HG03103 (cell line): ENCODE results near the gene PLD5.
"Not testable (repeated sequence)": the region's sequence is repeated elsewhere in the genome, so short reads cannot be mapped to it uniquely, and the experiment has no call there.

ENCODE experiments used
- ATAC-seq: cut with Tn5 transposase; IDR thresholded peaks from one replicate; pipeline ENCODE4 v1.9.1; 2021; ENCODE audit warnings: low read depth; ENCODE audit not compliant: unreplicated experiment

PLD5 gene

DNA sequence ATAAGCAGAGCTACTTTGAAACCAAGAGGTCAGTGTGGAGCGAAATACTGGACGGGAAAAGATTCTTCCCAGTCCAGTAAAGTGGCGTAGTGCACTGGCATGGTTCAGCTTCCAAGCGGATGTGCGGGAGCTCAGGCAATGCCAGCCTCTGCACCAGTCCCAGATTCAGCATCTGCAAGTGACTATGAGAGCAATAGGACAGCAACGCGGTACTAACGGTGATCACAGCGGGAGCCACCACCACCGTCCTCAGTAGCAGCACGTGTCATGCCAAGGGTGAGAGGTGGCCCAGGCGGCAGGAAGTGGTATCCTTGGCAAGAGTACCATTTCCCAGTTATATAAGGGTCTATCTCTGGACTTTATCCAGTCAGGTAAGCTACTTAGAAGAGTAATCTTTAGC lies 17.8 kb downstream of the PLD5 start:
- no peak for ATAC-seq

DNA sequence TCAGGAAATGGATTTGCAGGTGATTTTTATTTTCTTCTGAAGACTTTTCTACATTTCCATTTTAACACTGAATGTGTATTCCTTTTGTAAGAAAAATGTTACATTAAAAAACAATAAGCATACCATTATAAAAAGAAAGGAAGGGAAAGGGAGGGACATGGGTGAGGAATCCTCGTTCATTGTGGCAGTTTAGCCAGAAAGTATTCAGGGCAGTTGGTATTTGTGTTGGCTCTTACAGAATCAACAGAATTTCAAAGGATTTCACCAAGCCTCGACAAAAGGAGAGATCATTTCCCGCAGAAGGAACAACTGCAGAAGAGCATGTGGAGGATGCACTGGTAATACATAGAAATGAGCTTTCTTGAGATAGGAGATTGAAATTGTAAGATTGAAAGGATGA lies 35.0 kb downstream of the PLD5 start:
- ATAC-seq: no peak

DNA sequence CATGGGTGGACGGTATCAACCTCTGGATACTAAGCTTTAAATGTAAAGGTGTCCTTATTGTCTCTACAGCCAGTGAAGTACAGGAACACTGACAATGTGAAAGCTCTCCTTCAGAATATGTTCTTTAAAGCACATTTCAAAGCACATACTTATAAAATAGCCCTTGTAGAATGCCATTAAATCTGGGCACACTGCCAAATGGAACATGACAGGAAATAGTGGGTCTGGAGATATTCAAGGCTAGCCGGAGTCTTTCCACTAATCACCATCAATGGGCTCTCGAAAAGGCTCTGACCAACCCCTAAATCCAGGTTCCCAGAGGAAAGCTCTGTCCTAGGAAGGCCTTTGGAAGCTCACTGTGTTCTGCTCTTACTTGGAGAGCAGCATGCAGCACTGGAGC lies 46.6 kb downstream of the PLD5 start:
- no peak for ATAC-seq

DNA sequence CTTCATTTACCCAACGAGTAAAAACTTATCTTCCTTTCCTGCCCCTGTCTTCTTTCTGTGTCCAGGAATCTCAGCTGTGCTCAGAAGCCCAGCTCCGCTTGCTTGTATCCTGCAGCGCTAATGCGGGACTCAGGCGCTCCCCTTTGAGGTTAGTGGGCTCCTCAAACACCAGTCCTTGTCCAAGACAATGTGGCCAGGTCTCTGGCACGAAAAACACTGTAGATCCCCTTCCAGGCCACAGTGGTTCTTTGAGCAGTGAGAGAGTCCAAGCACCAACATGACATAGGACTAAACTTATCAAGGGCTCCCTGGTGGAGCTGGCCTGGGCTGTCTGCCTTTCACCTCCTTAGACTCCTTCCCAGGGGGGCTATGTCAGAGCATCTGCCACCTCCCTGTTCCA lies 53.7 kb downstream of the PLD5 start:
- ATAC-seq: no peak

DNA sequence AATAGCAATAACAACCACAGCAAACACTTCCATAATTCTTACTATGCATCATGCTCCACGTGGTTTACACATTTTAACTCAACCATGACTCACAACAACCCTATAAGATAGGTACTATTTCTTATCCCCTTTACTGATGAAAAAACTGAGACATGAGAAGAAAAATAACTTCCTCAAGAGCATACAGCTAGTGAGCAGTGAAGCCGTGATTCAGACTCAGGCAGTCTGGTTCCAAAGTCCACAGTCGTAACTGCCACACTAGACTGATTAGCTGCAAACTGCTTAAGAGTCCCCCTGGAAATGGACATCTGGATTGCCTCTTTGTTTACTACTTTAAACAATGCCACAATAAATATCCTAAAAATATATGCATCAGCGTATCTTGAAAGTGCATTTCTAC lies 55.7 kb downstream of the PLD5 start:
- no peak for ATAC-seq

DNA sequence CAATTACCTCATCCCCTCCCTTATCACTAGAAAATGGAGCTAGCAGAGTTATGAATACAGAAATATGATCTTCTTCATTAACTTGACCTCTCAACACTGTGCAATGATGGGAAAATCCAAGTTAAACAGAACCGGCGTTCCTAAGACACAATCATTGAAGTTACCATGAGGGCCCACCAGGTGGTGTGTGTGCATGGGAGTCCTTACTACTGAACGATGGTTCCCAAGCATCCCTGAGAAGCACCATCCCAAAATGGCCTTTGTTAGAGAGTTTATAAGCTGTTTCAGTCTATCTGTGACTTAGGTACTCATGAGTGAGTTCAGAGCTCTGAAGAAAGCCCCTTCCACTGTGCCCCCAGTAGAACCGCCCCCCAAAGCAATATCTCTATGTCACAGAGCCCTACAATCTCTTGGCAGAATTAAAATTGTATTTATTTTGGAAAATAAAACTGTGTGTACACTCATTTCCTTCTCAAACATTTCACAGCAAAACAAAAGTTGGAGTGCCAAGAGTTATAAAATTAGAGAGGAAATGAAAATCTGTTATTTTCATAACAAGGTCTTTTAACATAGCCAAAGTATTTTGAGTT lies 56.8 kb downstream of the PLD5 start:
- ATAC-seq: peak; percentile 83

DNA sequence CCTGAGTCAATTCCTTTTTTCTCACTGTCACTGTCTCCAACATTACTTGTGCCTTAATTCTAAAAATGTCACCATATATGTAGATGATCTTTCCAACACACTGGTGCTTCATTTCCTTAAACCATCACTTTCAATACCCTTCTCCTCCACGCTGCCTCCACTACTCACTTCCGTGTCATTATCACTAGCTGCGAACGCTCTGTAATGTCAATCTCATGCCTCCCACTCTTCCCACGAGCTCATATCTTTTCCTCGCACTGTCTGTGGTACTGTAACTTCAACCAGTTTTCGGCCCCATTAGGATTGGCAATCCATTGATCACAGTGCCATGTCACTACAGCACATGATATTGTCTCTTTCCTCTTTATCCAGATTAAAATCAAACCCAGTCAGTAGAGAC lies 61.6 kb downstream of the PLD5 start:
- no peak for ATAC-seq

DNA sequence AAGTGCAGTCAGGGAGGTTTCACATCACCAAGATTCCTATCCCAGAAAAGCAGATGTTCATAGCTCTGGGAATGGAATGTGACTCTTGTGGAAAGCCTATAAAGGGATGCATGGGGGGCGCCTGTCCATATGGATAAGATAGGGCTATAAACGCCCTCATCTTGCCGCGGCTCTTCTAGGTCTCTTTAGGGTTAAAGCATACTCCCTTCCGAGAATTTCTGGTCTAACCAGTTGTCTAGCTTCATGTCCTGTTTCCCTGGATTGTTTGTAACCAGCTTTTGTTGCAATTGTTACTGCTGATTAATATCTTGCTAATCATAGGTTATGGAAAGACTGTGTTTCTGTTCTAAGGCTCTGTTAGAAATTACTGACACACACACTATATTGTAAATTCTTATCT lies 64.8 kb downstream of the PLD5 start:
- ATAC-seq: not testable (repeated sequence)

DNA sequence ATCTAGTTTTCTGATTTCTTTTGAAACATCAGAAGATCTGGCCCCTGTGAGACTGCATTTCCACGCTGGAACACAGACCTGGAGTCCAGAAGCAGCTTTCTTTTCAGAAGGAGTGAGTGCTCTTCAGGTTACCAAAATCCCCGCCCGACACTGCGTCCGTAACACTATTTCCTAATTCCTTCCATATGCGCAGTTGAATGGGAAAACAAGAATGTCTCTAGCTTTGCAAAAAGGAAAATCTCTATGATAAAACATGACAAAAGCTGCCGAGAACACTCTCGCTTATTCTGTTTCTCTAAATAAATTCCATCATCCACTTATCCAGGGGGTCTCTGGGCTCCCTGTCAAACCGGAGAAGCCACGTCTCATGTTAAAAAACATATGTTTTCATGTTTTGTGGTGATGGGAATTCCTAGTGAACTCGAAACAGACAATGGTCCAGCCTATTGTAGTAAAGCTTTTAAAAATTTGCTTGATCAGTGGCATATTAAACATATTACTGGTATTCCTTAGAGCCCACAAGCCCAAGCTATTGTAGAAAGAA lies 67.7 kb downstream of the PLD5 start:
- no peak for ATAC-seq

DNA sequence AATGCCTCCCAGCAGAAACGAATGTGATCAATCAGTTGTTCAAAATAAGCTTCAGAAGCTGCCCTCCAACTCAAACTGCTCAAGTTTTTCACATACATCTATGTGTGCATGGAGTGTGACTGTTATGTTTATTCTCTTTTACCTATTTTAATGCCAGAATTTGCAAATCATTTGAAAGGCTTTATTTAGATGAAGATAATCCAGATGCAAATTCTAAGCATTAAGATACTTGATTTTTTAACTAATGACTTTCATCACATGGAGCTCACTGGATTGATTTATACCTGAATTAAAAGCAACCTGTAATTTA lies 69.5 kb downstream of the PLD5 start:
- ATAC-seq: no peak

DNA sequence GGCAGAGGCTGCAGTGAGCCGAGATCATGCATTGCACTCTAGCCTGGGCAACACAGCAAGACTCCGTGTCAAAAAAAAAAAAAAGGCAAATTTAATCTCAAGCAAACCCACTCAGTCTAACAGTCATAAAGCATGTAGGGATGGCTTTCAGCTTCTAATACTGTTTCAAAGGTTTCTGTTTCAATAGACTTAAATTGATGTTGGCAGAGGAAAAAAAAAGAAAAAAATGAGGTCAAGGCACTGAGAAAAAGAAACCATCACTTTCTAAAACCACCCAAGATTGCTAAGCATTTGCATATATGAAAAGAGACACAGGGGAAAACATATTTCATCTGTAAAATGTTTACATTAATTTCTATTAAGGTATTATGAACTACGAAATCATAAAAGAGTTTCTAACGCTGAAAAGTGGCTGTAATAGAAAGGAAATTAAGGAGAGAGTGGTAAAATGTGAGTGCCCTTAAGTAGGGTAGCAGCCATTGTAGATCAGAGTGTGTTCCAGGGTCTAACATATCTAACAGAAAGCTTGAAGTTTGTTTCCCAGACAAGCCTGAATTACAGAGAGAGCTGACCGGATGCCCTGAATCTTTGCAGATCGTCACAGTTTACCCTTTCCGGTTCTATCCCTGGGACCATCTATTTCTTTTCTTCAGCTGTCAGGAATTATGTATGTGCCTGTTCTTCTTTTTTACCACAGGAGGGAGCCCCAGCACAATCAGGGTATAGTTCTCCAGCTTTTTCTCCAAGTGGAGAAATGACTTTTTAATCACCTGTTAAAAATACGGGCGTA lies 70.0 kb downstream of the PLD5 start:
- no peak for ATAC-seq

DNA sequence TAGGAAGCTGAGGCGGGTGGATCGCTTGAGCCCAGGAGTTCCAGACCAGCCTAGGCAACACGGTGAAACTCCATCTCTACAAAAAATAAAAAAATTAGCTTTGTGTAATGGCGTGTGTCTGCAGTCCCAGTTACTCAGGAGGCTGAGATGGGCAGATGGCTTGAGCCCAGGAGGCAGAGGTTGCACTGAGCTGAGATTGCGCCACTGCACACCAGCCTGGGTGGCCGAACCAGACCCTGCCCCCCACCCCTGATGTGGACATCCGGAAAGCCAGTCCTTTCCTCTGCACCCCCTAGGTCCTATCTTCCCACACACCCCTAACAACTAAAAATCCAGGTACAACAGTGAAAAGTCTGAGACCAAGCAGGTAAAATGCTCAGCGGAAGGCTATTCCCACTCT lies 71.9 kb downstream of the PLD5 start:
- ATAC-seq: no peak

DNA sequence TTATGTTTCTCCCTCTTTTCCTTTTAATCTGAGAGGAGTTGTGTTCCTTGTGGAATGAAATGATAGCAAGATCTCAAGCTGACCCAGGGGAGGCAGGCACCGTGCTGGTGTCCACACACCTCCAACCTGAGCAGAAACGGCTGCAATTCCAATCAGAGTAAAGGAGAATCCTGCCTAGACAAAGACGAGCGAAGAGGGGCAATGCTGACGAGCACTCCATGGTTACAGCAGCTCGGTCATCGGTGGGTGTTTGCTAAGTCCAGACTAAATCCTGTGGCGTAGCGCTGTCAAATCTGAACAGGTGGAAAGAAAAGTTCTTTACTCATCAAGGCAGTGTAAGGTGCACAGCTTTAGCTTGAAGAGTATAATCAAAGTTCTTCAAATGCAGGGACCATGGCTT lies 74.8 kb downstream of the PLD5 start:
- no peak for ATAC-seq

DNA sequence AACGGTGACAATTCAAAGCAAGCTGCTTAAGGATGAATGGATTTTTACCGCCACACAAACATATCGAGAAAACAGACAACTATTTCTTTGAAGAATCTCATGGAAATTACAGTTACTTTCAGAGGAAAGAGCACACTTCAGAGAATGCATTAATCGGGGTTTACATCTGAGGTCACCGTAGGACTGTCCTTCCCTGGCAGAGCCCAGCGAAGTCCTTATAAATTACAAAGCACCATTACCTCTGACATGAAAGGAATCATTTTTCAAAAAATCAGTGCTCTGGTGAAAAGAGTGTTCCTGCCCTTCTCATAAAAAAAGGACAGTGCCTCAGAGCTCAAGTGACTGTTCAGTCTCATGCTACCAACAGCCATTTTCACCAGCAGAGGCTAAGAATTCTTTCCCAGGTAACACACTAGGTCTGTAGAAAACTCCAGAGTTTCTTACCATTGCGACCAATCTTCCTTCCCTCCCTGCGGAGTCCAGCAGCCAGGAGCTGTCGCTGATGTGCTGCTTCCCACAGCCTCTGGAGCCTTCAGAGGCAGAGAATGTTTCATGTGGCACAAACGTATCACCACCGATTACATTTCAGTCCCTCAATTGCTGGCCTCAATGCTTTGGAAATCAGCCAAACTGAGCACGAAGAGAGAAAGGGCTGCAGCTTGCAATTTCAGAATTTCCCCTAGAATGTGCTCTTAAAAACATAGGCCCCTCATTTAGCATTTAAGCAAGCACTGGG lies 75.4 kb downstream of the PLD5 start:
- ATAC-seq: no peak

DNA sequence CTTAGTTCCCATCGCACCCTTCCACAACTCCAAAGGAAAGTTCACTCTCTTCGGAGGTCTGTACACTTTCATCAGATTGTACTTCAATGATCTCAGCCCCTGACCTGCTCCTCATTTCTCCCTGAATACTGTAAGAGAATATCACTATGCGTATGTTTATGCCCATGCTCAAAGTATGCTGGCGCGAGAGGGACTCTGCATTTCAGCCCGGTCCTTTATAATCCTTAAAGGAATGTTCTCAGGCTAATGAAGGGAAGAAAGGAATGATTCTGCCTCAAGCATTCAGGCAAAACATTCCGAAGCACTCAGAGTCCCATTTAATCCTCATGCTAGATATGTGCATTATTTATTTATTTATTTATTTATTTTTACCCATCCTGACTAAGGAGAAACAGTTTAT lies 76.8 kb downstream of the PLD5 start:
- no peak for ATAC-seq

DNA sequence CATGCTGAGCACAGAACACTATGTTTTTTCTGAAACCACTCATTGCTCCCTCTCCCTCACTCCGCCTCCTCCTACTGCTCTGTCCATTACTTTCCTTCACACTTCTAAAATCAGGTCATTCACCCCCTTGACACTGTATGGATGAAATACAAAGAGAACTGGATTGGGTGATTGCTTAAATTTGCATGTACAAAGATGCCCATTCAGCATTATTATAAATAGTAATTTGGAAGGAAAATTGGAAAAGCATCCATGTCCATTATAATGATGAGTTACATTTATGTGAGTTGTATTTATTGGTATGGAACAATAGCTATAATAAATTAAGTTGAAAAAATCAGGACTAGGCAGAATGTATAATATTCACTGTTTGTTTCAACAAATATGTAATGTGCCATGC lies 83.7 kb downstream of the PLD5 start:
- no peak for ATAC-seq

DNA sequence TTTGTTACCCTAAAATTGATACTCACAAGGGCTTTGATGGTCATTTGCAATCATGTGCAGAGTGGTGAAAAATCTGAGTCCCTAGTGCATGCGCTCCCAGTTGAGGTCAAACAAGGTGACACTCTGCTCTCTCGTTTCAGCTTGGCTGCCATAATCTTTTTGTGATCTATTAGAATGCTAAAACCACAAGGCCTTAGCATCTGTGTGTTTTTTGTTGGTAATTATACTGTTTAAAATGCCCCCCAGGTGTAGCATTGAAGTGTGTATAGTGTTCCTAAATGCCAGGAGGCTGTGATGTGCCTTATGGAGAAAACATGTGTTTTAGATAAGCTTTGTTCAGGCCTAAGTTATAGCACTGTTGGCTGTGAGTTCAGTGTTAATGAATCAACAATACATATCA lies 89.3 kb downstream of the PLD5 start:
- ATAC-seq: no peak

DNA sequence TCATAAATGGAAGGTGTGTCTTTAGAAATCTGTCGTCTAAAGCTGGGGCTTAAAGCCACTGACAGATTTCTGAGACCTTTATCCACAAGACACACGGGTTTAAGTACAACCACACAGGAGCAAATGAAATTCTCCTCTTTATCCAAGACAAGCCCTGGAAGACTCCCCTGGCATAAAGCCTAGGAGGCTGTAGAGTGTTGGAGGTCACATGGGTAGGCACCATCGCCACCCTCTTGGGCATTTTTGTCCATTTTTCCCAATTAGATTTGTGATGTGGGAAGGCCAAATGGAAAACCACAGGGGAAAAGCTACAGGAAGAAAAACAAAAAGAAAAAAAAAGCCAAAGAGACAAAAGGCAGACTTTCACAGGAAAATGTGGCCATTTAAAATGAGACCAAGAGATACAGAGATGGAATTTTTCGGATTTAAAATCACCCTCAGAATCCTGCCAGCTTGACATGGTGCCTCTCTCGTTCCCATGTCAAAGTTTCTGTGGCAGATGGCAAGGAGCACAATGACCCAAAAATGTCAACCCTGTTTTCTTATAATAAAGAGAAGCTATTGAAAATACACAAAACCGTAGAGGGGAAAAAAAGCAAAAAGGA lies 91.9 kb downstream of the PLD5 start:
- no peak for ATAC-seq

DNA sequence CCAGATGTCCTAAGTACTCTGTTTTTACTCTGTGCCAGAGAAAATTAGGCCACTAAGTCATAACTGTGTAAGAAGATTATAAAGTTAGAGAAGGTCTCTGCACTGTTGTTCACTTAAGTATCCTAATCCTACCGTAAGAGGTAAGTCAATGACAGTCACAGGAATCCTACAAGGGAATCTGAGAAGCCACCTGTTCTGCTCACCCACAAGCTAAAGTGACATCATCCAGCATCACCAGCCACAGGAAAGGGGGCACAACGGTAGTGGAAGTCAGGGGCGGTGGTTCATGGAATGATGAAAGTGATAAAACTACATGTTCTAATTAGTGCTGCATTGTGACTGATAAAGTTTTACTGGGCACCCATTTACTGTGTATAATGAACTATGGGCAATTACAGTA lies 92.7 kb downstream of the PLD5 start:
- no peak for ATAC-seq

DNA sequence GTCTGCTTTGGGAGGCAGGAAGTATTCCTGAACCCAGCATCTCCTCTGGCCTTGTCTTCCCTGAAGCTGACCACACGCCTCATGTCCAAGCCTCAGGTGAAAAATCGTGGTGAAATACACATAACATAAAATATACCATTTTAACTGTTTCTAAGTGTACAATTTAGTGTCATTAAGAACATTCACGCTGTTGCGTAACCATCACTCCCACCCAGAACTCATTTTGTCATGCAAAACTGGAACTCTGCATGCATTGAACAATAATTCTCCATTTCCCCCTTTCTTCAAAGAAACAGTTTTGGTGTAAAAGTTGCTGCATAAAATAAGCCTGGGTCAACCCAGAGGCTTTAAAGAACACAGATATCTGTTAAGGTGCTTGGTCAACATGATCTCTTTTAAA lies 93.5 kb downstream of the PLD5 start:
- no peak for ATAC-seq

DNA sequence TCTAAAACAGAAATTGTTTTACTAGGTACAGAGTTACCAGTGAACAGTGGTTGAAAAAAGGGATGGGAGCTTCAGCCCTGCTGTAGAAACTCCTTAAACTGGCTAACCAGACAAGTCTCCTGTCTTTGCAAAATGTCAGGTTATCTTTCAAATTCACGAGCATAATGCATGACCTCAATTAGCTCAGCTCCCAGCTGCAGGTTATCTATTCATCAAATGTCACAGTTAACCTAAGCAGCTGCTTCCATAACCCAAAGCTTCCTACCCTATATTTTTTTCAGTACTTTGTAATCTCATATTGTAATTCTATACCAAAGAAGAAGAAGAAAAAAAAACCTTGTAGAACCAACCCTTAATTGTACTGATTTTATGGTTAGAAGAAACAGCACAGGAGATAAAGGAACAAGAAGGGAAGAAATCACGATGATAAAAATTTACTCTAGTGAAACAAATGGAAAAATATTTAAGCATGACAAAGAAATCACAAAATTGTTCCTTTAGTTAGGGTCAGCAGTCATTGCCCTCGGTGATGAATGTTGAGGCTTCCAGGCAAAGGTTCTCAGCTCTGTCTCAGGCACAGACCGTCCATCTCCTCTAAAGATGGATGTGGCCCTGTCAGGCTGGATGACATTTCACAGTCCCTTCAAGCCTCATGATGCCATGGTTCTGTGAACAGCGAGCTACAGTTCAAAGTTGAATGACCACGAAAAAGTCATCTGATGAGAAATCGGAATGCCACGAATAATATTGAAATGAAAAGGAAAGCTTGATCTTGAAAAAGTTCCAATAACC lies 95.9 kb downstream of the PLD5 start:
- ATAC-seq: no peak
